IMR-90 (cell line): ENCODE results near the gene GUCY2F. TPM values are rescaled to one million over a fixed set of nuclear protein-coding genes. Genes with fewer than 3 reads are reported as not detected.

ENCODE experiments used
- ATAC-seq: fragments of 200-7000 bp; cut with Tn5 transposase; 2 replicates; pipeline ENCODE4 v1.9.1; 2020; ENCODE audit warnings: low read depth, mild to moderate bottlenecking, moderate library complexity
- BruUV-seq: library from RNA; stranded (reverse); fragments of 400-500 nt; replicated peaks from 2 replicates; lab custom pipeline; 2021; lab: Mats Ljungman, UMichigan
- CTCF ChIA-PET: fragments of 300-600 bp; formaldehyde crosslinking; extraction: SDS; loops from one replicate; lab custom pipeline; 2021; ENCODE audit warnings: antibody characterized with exemption; lab: Yijun Ruan, JAX
- POLR2A ChIA-PET: fragments of 300-600 bp; sonication (Branson Sonifier 250); formaldehyde crosslinking; loops from one replicate; lab custom pipeline; 2022; ENCODE audit warnings: antibody characterized with exemption; ENCODE audit not compliant: unreplicated experiment; lab: Charles Lee
- DNase-seq: peaks from one replicate; pipeline ENCODE4 v3.0.0; 2013
- H2AFZ ChIP-seq: replicated peaks from 2 replicates; pipeline ENCODE3; 2013; ENCODE audit warnings: low read length, mild to moderate bottlenecking; ENCODE audit not compliant: poor library complexity
- H2AK5ac ChIP-seq: 2 replicates; pipeline ENCODE4 v1.6.1; 2013; ENCODE audit warnings: low read depth, low read length, inconsistent platforms
- H2AK9ac ChIP-seq: replicated peaks from 2 replicates; pipeline ENCODE3; 2013; ENCODE audit warnings: mild to moderate bottlenecking, low read depth, low read length, moderate library complexity; ENCODE audit not compliant: poor library complexity
- H2BK120ac ChIP-seq: 2 replicates; pipeline ENCODE4 v1.6.1; 2013; ENCODE audit warnings: low read depth, low read length, inconsistent platforms
- H2BK15ac ChIP-seq: 3 replicates; pipeline ENCODE4 v1.6.1; 2013; ENCODE audit warnings: low read depth, low read length, inconsistent platforms
- H2BK20ac ChIP-seq: 2 replicates; pipeline ENCODE4 v1.6.1; 2013; ENCODE audit warnings: low read depth, mild to moderate bottlenecking, inconsistent platforms, low read length, moderate library complexity
- H2BK5ac ChIP-seq: 2 replicates; pipeline ENCODE4 v1.6.1; 2013; ENCODE audit warnings: mild to moderate bottlenecking, low read depth, low read length, inconsistent platforms; ENCODE audit not compliant: poor library complexity, severe bottlenecking
- H3K14ac ChIP-seq: replicated peaks from 2 replicates; pipeline ENCODE4 v1.6.1; 2013; ENCODE audit warnings: low read depth, low read length, inconsistent platforms
- H3K18ac ChIP-seq: 2 replicates; pipeline ENCODE4 v1.6.1; 2013; ENCODE audit warnings: low read depth, low read length, control low read depth
- H3K23ac ChIP-seq: 2 replicates; pipeline ENCODE4 v1.6.1; 2013; ENCODE audit warnings: low read depth, low read length, inconsistent platforms
- H3K27ac ChIP-seq: 2 replicates; pipeline ENCODE4 v1.5.1; 2013; ENCODE audit warnings: mild to moderate bottlenecking, control low read depth, low read length; ENCODE audit not compliant: insufficient read depth
- H3K27me3 ChIP-seq: 2 replicates; pipeline ENCODE4 v1.6.1; 2013; ENCODE audit warnings: low read length; ENCODE audit not compliant: control insufficient read depth, insufficient read depth
- H3K36me3 ChIP-seq: 2 replicates; pipeline ENCODE4 v1.6.1; 2013; ENCODE audit warnings: low read length, mixed read lengths; ENCODE audit not compliant: control insufficient read depth, insufficient read depth
- H3K4ac ChIP-seq: 2 replicates; pipeline ENCODE4 v1.6.1; 2013; ENCODE audit warnings: low read depth, low read length, inconsistent platforms
- H3K4me1 ChIP-seq: 2 replicates; pipeline ENCODE4 v1.6.1; 2013; ENCODE audit warnings: low read length, mixed read lengths; ENCODE audit not compliant: control insufficient read depth, insufficient read depth
- H3K4me2 ChIP-seq: 2 replicates; pipeline ENCODE4 v1.6.1; 2013; ENCODE audit warnings: low read depth, mild to moderate bottlenecking, control low read depth, low read length, moderate library complexity
- H3K4me3 ChIP-seq: 2 replicates; pipeline ENCODE4 v1.5.1; 2013; ENCODE audit warnings: low read depth, mild to moderate bottlenecking, control low read depth, low read length, moderate library complexity; ENCODE audit not compliant: insufficient read depth
- H3K56ac ChIP-seq: 2 replicates; pipeline ENCODE4 v1.6.1; 2013; ENCODE audit warnings: low read length, inconsistent platforms; ENCODE audit not compliant: insufficient read depth; ENCODE audit errors: extremely low read depth
- H3K79me1 ChIP-seq, 2 experiments: 2 replicates each; pipeline ENCODE4 v1.6.1; 2013; ENCODE audit warnings: low read length in 2 of 2, inconsistent platforms in 1 of 2, low read depth in 1 of 2
- H3K9ac ChIP-seq: 2 replicates; pipeline ENCODE4 v1.6.1; 2013; ENCODE audit warnings: low read depth, low read length, control low read depth
- H3K9me1 ChIP-seq: 2 replicates; pipeline ENCODE4 v1.6.1; 2013; ENCODE audit warnings: low read length, inconsistent platforms; ENCODE audit not compliant: insufficient read depth
- H3K9me3 ChIP-seq: 2 replicates; pipeline ENCODE4 v1.6.1; 2013; ENCODE audit warnings: low read length; ENCODE audit not compliant: control insufficient read depth, insufficient read depth
- H4K20me1 ChIP-seq: 2 replicates; pipeline ENCODE4 v1.6.1; 2013; ENCODE audit warnings: low read length, inconsistent platforms; ENCODE audit not compliant: insufficient read depth
- H4K5ac ChIP-seq: 2 replicates; pipeline ENCODE4 v1.6.1; 2013; ENCODE audit warnings: mild to moderate bottlenecking, low read depth, low read length, control low read depth
- H4K8ac ChIP-seq, 2 experiments: 2 replicates each; pipeline ENCODE4 v1.6.1; 2013; ENCODE audit warnings: low read depth in 2 of 2, low read length in 2 of 2, control low read depth in 1 of 2, inconsistent platforms in 1 of 2
- H4K91ac ChIP-seq: 2 replicates; pipeline ENCODE4 v1.6.1; 2013; ENCODE audit warnings: low read depth, low read length, inconsistent platforms; ENCODE audit not compliant: insufficient read depth
- MAFK ChIP-seq: IDR thresholded peaks from 2 replicates; pipeline ENCODE4 v1.6.1; 2012; ENCODE audit warnings: low read depth, low read length, improper control_type of control experiment
- MAZ ChIP-seq: IDR thresholded peaks from 2 replicates; pipeline ENCODE4 v1.6.1; 2012; ENCODE audit warnings: low read depth, mild to moderate bottlenecking, low read length, improper control_type of control experiment, moderate library complexity, borderline replicate concordance
- RCOR1 ChIP-seq: IDR thresholded peaks from 2 replicates; pipeline ENCODE4 v1.6.1; 2012; ENCODE audit warnings: mild to moderate bottlenecking, low read length, improper control_type of control experiment; ENCODE audit not compliant: insufficient replicate concordance
- SMC3 ChIP-seq: fragments of 150-350 bp; IDR thresholded peaks from 2 replicates; pipeline ENCODE4 v1.6.1; 2016; ENCODE audit warnings: low read depth, mild to moderate bottlenecking, antibody characterized with exemption, low read length, moderate library complexity
- WGBS, 2 experiments: methylation state at CpG; one replicate each; pipeline versions ENCODE4 v1.1.5 to v1.1.7; 2013; ENCODE audit warnings: missing lambda C conversion rate in 2 of 2; ENCODE audit not compliant: insufficient read length in 1 of 2; ENCODE audit errors: extremely low coverage in 2 of 2; 5-methylcytosine and 5-hydroxymethylcytosine counted together
- dilution Hi-C: fragments of 300-500 bp; cut with HindIII; formaldehyde crosslinking; loops from one replicate; pipeline ENCODE4 v1.14.3; 2018; ENCODE audit warnings: low sequenced_read_pairs; ENCODE audit not compliant: unreplicated experiment
- in situ Hi-C: fragments of 300-500 bp; cut with MboI; formaldehyde crosslinking; loops from 3 replicates; pipeline ENCODE4 v1.14.3; 2019; ENCODE audit warnings: low sequenced_read_pairs, inconsistent platforms, mixed read lengths
- intact Hi-C: fragments of 100-400 bp; cut with micrococcal nuclease; formaldehyde crosslinking; loops from 2 replicates; pipeline ENCODE4 v1.10.0; 2022
- polyA plus RNA-seq, 3 experiments: library from polyadenylated mRNA; depleted of rRNA; stranded (reverse); fragments of >200 nt; gene quantifications; 2 replicates each; pipeline ENCODE4 v1.2.3, GENCODE V29; 2012; ENCODE audit warnings: low replicate concordance in 1 of 3
- total RNA-seq: library from RNA; depleted of rRNA; stranded (reverse); fragments of >200 nt; gene quantifications from 2 replicates; pipeline ENCODE4 v1.2.3, GENCODE V29; 2012

The GUCY2F gene
- total and polyA plus RNA-seq, 2 of the 4 experiments (the other 2 are of a cell fraction) = not detected

DNA sequence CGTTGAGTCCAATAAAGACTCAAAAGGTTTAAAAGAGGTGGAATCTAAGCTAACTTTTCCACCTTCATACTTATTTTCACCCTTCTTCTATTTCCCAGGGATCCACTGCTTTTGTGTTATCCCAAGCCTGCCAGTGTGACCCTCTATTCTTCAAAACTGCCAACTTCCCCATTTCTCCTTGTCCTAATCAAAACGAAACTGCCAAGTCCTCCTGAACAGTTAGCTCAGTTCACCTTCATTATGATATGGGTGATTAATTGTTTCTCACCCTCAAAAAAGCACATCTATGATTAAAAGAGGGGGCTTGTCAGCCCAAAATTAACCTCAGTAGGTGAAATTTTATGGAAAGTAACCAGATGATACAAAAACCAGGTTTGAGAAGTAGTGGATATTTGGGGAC, 108.4 kb downstream of the GUCY2F start:
- no peak overlapping the region for H3K56ac ChIP-seq
- H3K79me1 ChIP-seq = no peaks in the 10 kb centered on the region
- H2BK20ac ChIP-seq = no peak overlapping the region
- no peak overlapping the region for H3K9ac ChIP-seq
- H3K36me3 ChIP-seq = no peaks in the 10 kb centered on the region
- no peak overlapping the region for H2AK5ac ChIP-seq
- DNase-seq (no peak), ATAC-seq (no peak)
- H2BK5ac ChIP-seq = no peak overlapping the region
- no peak overlapping the region for H3K27ac ChIP-seq
- no peak overlapping the region for H2AFZ ChIP-seq
- no peak overlapping the region for H3K4me2 ChIP-seq
- BruUV-seq = no TSS peak
- TF ChIP-seq MAFK (no peak), SMC3 (no peak), RCOR1 (no peak), MAZ (no peak)
- no peak overlapping the region for H4K5ac ChIP-seq
- dilution Hi-C loops = no loop called here
- no peaks in the 10 kb centered on the region for H3K9me1 ChIP-seq
- H3K9me3 ChIP-seq = no peaks in the 10 kb centered on the region
- no CpG with 5 or more reads among the region's 2 CpGs for WGBS, 2 experiments
- ChIA-PET CTCF (interaction anchor here (1.4 kb wide), 1 partner anchor 11 kb away, joined by 3 read pairs; no protein-coding TSS in a partner anchor), POLR2A (no interaction called here)
- no peak overlapping the region for H3K14ac ChIP-seq
- intact Hi-C loops = no loop called here
- no peak overlapping the region for H3K18ac ChIP-seq
- in situ Hi-C loops = no loop called here
- no peak overlapping the region for H2BK15ac ChIP-seq
- no peak overlapping the region for H2AK9ac ChIP-seq
- H3K23ac ChIP-seq = no peak overlapping the region
- H3K27me3 ChIP-seq = peaks cover 8% of the 10 kb centered on the region
- no peak overlapping the region for H4K91ac ChIP-seq
- no peak overlapping the region for H4K8ac ChIP-seq
- no peaks in the 10 kb centered on the region for H3K4me1 ChIP-seq
- H3K4ac ChIP-seq = no peak overlapping the region
- H3K4me3 ChIP-seq = no peak overlapping the region
- no peak overlapping the region for H2BK120ac ChIP-seq
- no peaks in the 10 kb centered on the region for H4K20me1 ChIP-seq
